OCI-LY3 (cell line): ENCODE results near the gene HIGD1A.
A peak's percentile ranks its signal among the peaks of the same experiment; 100 is the strongest.

ENCODE experiments used
- H2AFZ ChIP-seq: fragments of 200-600, 300-600 bp; shearing (Covaris generic); 2 replicates; pipeline ENCODE4 v1.6.0; 2014; ENCODE audit warnings: antibody characterized with exemption, low read depth, low read length
- H3K27ac ChIP-seq: fragments of 200-600, 300-600 bp; sonication (generic); 2 replicates; pipeline ENCODE4 v1.5.1; 2014; ENCODE audit warnings: mild to moderate bottlenecking, low read length, moderate library complexity, mixed read lengths
- H3K27me3 ChIP-seq: fragments of 200-600, 300-600 bp; sonication (generic); 2 replicates; pipeline ENCODE4 v1.6.1; 2014; ENCODE audit warnings: low read depth, low read length, mixed read lengths
- H3K36me3 ChIP-seq: fragments of 200-600, 300-600 bp; sonication (generic); replicated peaks from 2 replicates; pipeline ENCODE3; 2014; ENCODE audit warnings: low read depth, low read length, mixed read lengths
- H3K4me1 ChIP-seq: fragments of 300-600, 200-600 bp; sonication (generic); 2 replicates; pipeline ENCODE4 v1.6.1; 2014; ENCODE audit warnings: low read length, mixed read lengths
- H3K4me2 ChIP-seq: fragments of 200-600, 300-600 bp; sonication (generic); 2 replicates; pipeline ENCODE4 v1.6.1; 2014; ENCODE audit warnings: low read length, mixed read lengths
- H3K4me3 ChIP-seq: fragments of 300-600, 200-600 bp; sonication (generic); 2 replicates; pipeline ENCODE4 v1.5.1; 2014; ENCODE audit warnings: antibody characterized with exemption, mild to moderate bottlenecking, low read length, moderate library complexity
- H3K79me2 ChIP-seq: fragments of 300-600, 200-600 bp; shearing (Covaris generic); 2 replicates; pipeline ENCODE4 v1.6.1; 2014; ENCODE audit warnings: mild to moderate bottlenecking, low read length, mixed read lengths
- H3K9ac ChIP-seq: fragments of 300-600, 200-600 bp; shearing (Covaris generic); 2 replicates; pipeline ENCODE4 v1.6.0; 2014; ENCODE audit warnings: mild to moderate bottlenecking, low read length, moderate library complexity
- H3K9me3 ChIP-seq: fragments of 200-600, 300-600 bp; shearing (Covaris generic); 2 replicates; pipeline ENCODE4 v1.6.1; 2014; ENCODE audit warnings: low read length, mixed read lengths; ENCODE audit not compliant: insufficient read depth
- H4K20me1 ChIP-seq: fragments of 200-600, 300-600 bp; sonication (generic); 2 replicates; pipeline ENCODE4 v1.6.1; 2016; ENCODE audit warnings: low read length, mixed read lengths; ENCODE audit not compliant: insufficient read depth
- CTCF ChIP-seq: fragments of 200-600, 300-600 bp; sonication (generic); IDR thresholded peaks from 2 replicates; pipeline ENCODE4 v1.5.1; 2014; ENCODE audit warnings: antibody characterized with exemption, low read length, low read depth
- EZH2phosphoT487 ChIP-seq: fragments of 200-600 bp; shearing (Covaris generic); IDR thresholded peaks from 2 replicates; pipeline ENCODE4 v1.6.1; 2018; ENCODE audit warnings: antibody characterized with exemption, mixed run types, low read depth

The HIGD1A gene

GRCh38 chr3:42790714-42791229 is 13.5 kb downstream of the HIGD1A start:
- Histone ChIP-seq H3K4me2 (no peak overlapping the region), H3K4me1 (no peaks in the 10 kb centered on the region), H3K36me3 (peaks cover 13% of the 10 kb centered on the region), H3K79me2 (peaks cover 9% of the 10 kb centered on the region; the same call in 1 of the 2 replicates), H3K4me3 (no peak overlapping the region), H3K9ac (no peak overlapping the region), H3K27me3 (no peaks in the 10 kb centered on the region), H4K20me1 (0 out of 2 replicates have a peak, but pooled peaks cover 4% of the 10 kb centered on the region), H3K9me3 (no peaks in the 10 kb centered on the region), H2AFZ (no peak overlapping the region), H3K27ac (no peak overlapping the region)
- TF ChIP-seq CTCF (no peak), EZH2phosphoT487 (no peak)

GRCh38 chr3:42786631-42787030 is 17.7 kb downstream of the HIGD1A start:
- H3K4me1 ChIP-seq: no peaks in the 10 kb centered on the region
- H3K27me3 ChIP-seq: no peaks in the 10 kb centered on the region
- no peak for TF ChIP-seq CTCF
- no peak for TF ChIP-seq EZH2phosphoT487
- no peak overlapping the region for H3K9ac ChIP-seq
- H3K4me2 ChIP-seq: no peak overlapping the region
- H3K79me2 ChIP-seq: no peaks in the 10 kb centered on the region; the same call in 1 of the 2 replicates
- no peak overlapping the region for H2AFZ ChIP-seq
- no peaks in the 10 kb centered on the region for H3K9me3 ChIP-seq
- no peak overlapping the region for H3K4me3 ChIP-seq
- 0 out of 2 replicates have a peak, but pooled peaks cover 4% of the 10 kb centered on the region for H4K20me1 ChIP-seq
- H3K27ac ChIP-seq: no peak overlapping the region
- H3K36me3 ChIP-seq: peaks cover 21% of the 10 kb centered on the region

GRCh38 chr3:42786212-42786611 is 18.1 kb downstream of the HIGD1A start:
- Histone ChIP-seq H3K9me3 (no peaks in the 10 kb centered on the region), H3K4me3 (no peak overlapping the region), H3K4me2 (no peak overlapping the region), H4K20me1 (0 out of 2 replicates have a peak, but pooled peaks cover 4% of the 10 kb centered on the region), H3K27me3 (no peaks in the 10 kb centered on the region), H3K9ac (no peak overlapping the region), H3K27ac (no peak overlapping the region), H3K36me3 (peaks cover 21% of the 10 kb centered on the region), H3K4me1 (no peaks in the 10 kb centered on the region), H3K79me2 (no peaks in the 10 kb centered on the region; the same call in 1 of the 2 replicates), H2AFZ (no peak overlapping the region)
- TF ChIP-seq CTCF (no peak), EZH2phosphoT487 (no peak)

- no peak overlapping the region for H3K4me2 ChIP-seq
- no peak overlapping the region for H2AFZ ChIP-seq
- H3K9ac ChIP-seq: no peak overlapping the region
- TF ChIP-seq CTCF (peak; percentile 89), EZH2phosphoT487 (no peak)
- H4K20me1 ChIP-seq: no peaks in the 10 kb centered on the region
- H3K79me2 ChIP-seq: no peaks in the 10 kb centered on the region
- H3K4me3 ChIP-seq: no peak overlapping the region
- H3K9me3 ChIP-seq: no peaks in the 10 kb centered on the region
- H3K27me3 ChIP-seq: no peaks in the 10 kb centered on the region
- H3K36me3 ChIP-seq: peaks cover 15% of the 10 kb centered on the region
- H3K27ac ChIP-seq: no peak overlapping the region
- no peaks in the 10 kb centered on the region for H3K4me1 ChIP-seq
Observed at GRCh38 chr3:42780892-42781700, 23.2 kb downstream of the HIGD1A start.
